Motor neuron (in vitro differentiated cells): Measurements from ENCODE around the gene OSBPL5. TPM values are rescaled to one million over a fixed set of nuclear protein-coding genes. Genes with fewer than 3 reads are reported as not detected.
"Not testable (repeated sequence)": the region's sequence is repeated elsewhere in the genome, so short reads cannot be mapped to it uniquely, and the experiment has no call there.

Experiments
- ATAC-seq, 8 experiments: fragments of 200-7000 bp; cut with Tn5 transposase; replicated peaks in 6 of 8; 2 replicates each; pipeline ENCODE4 v1.8.0; 2021; ENCODE audit warnings: mild to moderate bottlenecking in 8 of 8, moderate library complexity in 8 of 8
- H3K27ac ChIP-seq, 2 donors: fragments of 250-450 bp; sonication (Bioruptor Pico); 2 replicates each; pipeline ENCODE4 v1.9.0; 2021; ENCODE audit warnings: antibody characterized with exemption in 2 of 2, mild to moderate bottlenecking in 2 of 2, moderate library complexity in 1 of 2
- H3K4me1 ChIP-seq, 2 donors: fragments of 250-450 bp; sonication (Bioruptor Pico); replicated peaks in 1 of 2; 2 replicates each; pipeline ENCODE4 v1.6.1; 2021; ENCODE audit warnings: antibody characterized with exemption in 2 of 2, mild to moderate bottlenecking in 2 of 2, moderate library complexity in 1 of 2
- H3K4me3 ChIP-seq, 5 donors: fragments of 250-450 bp; sonication (Bioruptor Pico); 2 replicates each; pipeline ENCODE4 v1.9.0; 2021; ENCODE audit warnings: antibody characterized with exemption in 5 of 5, mild to moderate bottlenecking in 5 of 5, moderate library complexity in 4 of 5
- WGBS, 10 experiments: fragments of 450-650 bp; shearing (Covaris generic); methylation state at CpG; one replicate each; pipeline ENCODE4 v1.0.0; 2022; 5-methylcytosine and 5-hydroxymethylcytosine counted together
- in situ Hi-C, 9 experiments: fragments of 400-800 bp; cut with MboI; loops; one replicate each; pipeline ENCODE4 v1.15.0; 2021; ENCODE audit warnings: low sequenced_read_pairs in 9 of 9, low pct_unique_long_range_greater_than_20kb in 2 of 9; ENCODE audit not compliant: unreplicated experiment in 9 of 9
- total RNA-seq, 8 experiments: library from RNA; unstranded; fragments of 300-600 nt; gene quantifications; 2 replicates each; pipeline versions ENCODE4 v1.2.3 to v1.2.4, GENCODE V29; 2022

The OSBPL5 gene
- total RNA-seq, 8 experiments from 2014 or later = 12.1 to 29.8 (median 18.1) TPM

DNA sequence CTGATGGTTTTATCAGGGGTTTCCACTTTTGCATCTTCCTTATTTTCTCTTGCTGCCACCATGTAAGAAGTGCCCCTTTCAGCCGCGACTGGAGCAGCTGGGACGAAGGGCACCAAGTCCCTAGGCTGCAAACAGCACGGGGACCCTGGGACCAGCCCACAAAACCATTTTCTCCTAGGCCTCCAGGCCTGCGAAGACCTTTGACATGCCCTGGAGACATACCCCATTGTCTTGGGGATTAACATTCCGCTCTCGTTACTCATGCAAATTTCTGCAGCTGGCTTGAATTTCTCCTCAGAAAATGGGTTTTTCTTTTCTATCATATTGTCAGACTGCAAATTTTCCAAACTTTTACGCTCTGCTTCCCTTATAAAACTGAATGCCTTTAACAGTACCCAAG, 101.2 kb downstream of the OSBPL5 start:
- ATAC-seq = peak in 1 of 8 experiments; percentile 22
- H3K27ac ChIP-seq, H3K4me1 ChIP-seq, H3K4me3 ChIP-seq, in situ Hi-C loops: not testable (repeated sequence)
- 0 to 78% (median 64%) methylated on average over 1 to 5 of the region's 8 CpGs; no CpG with 5 or more reads in 4 of the 10 experiments for WGBS, 10 experiments

DNA sequence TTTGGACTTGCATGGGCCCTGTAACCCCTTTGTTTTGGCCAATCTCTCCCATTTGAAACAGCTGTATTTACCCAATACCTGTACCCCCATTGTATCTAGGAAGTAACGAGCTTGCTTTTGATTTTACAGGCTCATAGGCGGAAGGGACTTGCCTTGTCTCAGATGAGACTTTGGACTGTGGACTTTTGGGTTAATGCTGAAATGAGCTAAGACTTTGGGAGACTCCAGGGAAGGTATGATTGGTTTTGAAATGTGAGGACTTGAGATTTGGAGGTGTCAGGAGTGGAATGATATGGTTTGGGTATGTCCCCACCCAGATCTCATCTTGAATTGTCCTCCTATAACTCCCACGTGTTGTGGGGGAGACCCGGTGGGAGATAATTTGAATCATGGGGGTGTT, 101.7 kb downstream of the OSBPL5 start:
- WGBS, 10 experiments = 53 to 100% (median 92%) methylated on average over 1 to 4 of the region's 4 CpGs; no CpG with 5 or more reads in 3 of the 10 experiments

DNA sequence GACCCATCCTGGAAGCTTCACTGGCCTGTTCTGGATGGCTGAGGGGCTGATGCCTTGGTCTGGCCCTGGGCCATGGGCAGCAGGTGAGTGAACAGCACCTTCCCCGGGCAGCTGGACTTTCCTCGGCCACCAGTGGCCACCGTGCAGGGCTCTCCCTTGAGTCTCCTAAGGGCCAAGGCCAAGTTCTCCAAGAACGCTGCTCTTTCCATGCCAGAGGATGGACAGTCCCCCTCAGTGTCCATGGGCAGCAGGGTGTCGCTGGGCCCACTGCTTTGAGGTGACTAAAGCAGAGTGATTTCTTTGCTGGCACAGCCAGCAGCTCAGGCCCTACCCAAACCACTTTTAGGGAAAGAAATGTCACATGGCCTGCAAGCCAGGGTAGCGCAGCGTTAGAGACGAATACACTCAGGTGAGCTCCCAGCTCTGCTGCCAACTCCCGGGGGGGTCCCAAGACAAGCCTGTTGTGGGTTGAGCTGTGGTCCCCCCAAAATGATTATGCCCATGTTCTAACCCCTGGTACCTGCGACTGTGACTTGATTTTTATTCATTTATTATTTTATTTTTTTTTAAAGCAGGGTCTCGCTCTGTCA, 104.6 kb downstream of the OSBPL5 start:
- H3K4me1 ChIP-seq = peaks cover 5 to 12% of the 10 kb centered on the region in 2 donors
- WGBS, 10 experiments = 60 to 100% (median 82%) methylated on average over 1 to 7 of the region's 11 CpGs; no CpG with 5 or more reads in 4 of the 10 experiments
- no peak overlapping the region for H3K27ac ChIP-seq
- H3K4me3 ChIP-seq = no peak overlapping the region
- in situ Hi-C loops = no loop called here
- ATAC-seq = no peak

More for the DNA sequence above, 101.7 kb downstream of the OSBPL5 start:
- ATAC-seq, H3K4me3 ChIP-seq, H3K27ac ChIP-seq, H3K4me1 ChIP-seq, in situ Hi-C loops: not testable (repeated sequence)

DNA sequence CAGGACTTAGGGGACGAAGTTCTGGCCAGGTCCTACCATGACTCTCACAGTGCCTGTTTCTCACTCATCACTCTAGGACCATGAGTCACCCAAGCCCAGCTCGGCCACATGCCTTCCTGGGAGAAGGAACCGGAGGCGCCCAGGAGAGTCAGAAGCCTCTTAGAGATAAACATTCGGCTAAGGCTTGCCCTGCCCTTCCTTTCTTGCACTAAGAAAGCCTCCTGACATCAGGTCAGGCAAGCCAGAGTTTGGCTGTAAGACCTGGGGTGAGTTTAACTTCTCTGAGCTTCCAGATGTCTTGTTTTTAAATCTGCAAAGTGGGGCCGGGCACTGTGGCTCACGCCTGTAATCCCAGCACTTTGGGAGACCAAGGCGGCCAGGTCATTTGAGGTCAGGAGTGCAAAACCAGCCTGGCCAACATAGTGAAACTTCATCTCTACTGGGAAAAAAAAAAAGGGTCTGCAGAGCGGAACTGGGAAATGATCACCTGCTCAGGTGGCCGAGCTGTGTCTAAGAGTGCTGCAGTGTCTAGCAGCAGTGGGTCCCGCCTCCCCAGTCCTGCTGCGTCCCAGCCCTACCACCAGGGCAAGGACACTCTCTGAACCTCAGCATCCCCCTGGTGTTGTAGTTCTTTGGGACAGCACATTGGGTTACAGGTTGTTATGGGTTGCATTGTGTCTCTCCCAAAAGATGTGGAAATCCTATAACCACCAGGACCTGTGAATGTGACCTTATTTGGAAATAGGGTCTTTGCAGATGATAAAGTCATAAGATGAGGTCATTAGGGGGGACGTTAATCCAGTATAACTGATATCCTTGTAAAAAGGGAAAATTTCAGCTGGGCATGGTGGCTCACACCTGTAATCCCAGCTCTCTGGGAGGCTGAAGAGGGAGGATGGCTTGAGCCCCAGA, 106.1 kb downstream of the OSBPL5 start:
- Histone ChIP-seq H3K4me3 (no peak overlapping the region), H3K27ac (no peak overlapping the region), H3K4me1 (peaks cover 9 to 19% of the 10 kb centered on the region in 2 donors)
- WGBS, 10 experiments = 16 to 100% (median 88%) methylated on average over 1 to 11 of the region's 13 CpGs; no CpG with 5 or more reads in 2 of the 10 experiments
- in situ Hi-C loops = no loop called here
- ATAC-seq = peak in 2 of 8 experiments; percentile 3 to 27

DNA sequence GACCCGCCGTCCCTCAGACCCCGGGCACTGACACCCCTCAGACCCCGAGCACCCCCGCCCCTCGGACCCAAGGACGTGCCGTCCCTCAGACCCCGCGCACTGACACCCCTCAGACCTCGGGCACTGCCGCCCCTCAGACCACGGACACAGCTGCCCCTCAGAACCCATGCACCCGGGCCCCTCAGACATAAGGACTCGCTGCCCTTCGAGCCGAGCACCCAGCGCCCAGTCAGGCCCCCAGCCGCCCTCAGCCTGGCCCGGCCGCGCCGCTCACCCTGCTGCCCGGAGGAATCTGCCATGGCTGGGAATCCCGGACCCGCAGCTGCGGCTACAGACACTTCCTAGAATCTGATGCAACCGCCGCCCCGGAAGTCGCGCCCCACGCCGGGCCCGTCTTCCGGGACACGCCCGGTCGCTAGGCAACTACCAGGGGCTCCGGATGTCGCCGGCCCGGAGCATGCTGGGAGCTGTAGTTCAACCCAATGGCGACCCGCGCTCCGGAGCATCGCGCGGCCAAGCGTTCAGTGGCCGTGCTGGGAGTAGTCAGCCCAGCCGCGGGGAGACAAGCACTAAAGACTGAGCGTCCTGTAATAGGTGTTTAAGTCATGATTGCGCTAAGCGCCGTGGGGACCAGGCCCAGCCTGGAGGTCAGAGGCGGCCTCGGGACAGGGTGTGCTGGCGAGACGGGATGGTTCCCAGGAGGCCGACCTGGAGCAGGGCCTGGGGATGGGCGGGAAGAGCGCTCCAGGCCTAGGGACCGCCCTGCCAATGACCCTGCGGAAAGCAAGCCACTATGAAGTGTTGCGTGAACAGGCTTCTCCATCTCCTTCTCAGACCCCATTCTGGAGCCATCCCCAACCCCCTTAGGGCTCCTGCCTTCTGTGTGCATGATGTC, 107.8 kb downstream of the OSBPL5 start, which contains the start of gene CARS1:
TSS of gene CARS1 (minus strand) at position 355 of the 895 bp plus-strand sequence. CDS start at position 299, 56 bp downstream.
- Histone ChIP-seq H3K4me3 (peak within 1 kb of the TSS; percentile 80 to 97 (median 95)), H3K4me1 (peaks cover 9 to 27% of the 10 kb centered on the region in 2 donors), H3K27ac (peak within 1 kb of the TSS; percentile 93 to 96)
- ATAC-seq = peak; percentile 90 to 98 (median 97)
- in situ Hi-C loops = no loop called here
- 0 to 40% (median 0%) methylated on average over 1 to 14 of the region's 68 CpGs; no CpG with 5 or more reads in 5 of the 10 experiments for WGBS, 10 experiments

DNA sequence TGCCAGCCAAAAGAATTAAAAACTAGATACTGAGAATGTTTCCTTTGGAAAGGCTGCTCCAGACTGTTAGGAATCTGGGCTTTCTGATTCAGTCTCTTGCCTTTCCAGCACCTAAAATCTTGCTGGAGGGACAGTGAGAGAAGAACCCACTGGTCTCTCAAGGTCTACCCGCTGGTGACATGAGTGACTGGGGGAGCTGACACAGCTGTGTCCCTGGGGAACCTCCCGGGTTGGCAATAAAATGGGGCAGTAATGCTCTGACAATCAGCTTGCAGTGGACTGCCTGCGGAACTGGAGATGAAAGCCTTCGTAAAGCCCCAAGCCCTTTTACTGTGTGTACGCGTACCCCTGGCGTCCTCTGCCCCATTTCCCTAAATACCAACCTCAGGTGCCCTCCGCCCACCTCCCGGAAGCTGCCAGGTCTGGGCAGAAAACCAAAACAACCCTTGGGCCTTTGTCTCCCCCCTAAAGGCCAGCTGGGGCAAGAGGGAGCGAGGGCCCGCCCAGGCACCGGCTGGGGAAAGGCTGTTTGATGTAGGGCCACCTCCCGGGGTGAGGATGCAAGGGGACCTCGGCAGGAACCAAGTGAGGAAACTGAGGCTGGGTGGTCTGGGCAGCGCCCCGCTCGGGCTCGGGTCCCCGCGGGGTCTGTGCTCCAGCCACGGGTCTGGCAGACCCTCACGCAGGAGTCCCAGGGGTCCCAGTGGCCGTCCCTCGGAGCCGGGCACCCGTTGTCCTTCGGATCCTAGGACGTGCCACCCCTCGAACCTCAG, 108.6 kb downstream of the OSBPL5 start:
- H3K4me1 ChIP-seq = peaks cover 15 to 35% of the 10 kb centered on the region in 2 donors
- in situ Hi-C loops = no loop called here
- H3K27ac ChIP-seq = peak overlapping the region; percentile 93 to 96
- whole genome bisulfite sequencing, 10 experiments = 0 to 33% (median 8%) methylated on average over 1 to 10 of the region's 29 CpGs; no CpG with 5 or more reads in 5 of the 10 experiments
- ATAC-seq = peak in 3 of 8 experiments; percentile 2 to 5 (median 2)
- peak overlapping the region; percentile 80 to 97 (median 95) for H3K4me3 ChIP-seq

DNA sequence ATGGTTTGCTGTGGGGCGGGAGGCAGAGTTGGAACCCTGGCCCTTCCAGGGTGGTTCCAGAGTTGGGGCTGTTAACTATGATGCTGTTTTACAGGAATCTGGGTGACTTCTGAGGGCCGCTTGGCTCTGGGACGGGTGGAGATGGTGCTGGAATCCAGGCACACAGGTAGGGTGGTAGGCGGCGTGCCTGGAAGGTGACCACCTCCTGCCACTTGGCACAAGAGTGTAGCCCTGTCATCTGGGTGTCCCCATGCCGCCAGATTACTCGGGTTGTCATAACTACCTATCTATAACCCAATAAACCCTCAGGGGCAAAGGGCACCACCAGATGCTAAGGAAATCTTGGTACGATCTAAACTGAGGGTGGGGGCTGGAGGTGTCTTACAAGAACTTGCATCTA, 109.2 kb downstream of the OSBPL5 start:
- no peak for ATAC-seq
- WGBS, 10 experiments = 57 to 77% (median 77%) methylated on average over 1 to 4 of the region's 8 CpGs; no CpG with 5 or more reads in 6 of the 10 experiments
- H3K4me3 ChIP-seq = peak overlapping the region; percentile 80 to 97 (median 95)
- peak overlapping the region in 1 of 2 donors; percentile 96 for H3K27ac ChIP-seq
- in situ Hi-C loops = no loop called here
- peaks cover 21 to 41% of the 10 kb centered on the region in 2 donors for H3K4me1 ChIP-seq

DNA sequence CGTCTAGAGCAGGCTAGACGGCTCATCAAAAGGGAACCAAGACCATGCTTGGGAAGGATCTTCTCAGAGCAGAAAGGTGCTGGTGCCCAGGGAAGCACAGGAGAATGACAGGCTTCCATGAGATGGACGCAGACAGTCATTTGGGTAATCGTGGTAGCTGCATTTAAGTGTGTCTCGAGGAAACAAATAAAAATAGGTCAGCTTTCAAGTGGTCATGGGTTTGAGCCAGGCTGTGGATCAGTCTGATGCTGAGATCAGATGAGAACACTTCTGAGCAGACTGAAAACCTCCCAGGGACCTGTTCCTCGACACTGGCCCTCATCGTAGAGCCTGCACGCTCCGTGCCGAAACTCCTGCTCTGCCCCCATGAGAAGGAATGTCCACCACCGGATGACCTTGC, 112.5 kb downstream of the OSBPL5 start:
- Histone ChIP-seq H3K4me3 (no peak overlapping the region), H3K4me1 (peaks cover 22 to 44% of the 10 kb centered on the region in 2 donors), H3K27ac (no peak overlapping the region)
- ATAC-seq = no peak
- in situ Hi-C loops = no loop called here
- WGBS, 10 experiments = 38 to 100% (median 82%) methylated on average over 1 to 10 of the region's 11 CpGs; no CpG with 5 or more reads in 2 of the 10 experiments

DNA sequence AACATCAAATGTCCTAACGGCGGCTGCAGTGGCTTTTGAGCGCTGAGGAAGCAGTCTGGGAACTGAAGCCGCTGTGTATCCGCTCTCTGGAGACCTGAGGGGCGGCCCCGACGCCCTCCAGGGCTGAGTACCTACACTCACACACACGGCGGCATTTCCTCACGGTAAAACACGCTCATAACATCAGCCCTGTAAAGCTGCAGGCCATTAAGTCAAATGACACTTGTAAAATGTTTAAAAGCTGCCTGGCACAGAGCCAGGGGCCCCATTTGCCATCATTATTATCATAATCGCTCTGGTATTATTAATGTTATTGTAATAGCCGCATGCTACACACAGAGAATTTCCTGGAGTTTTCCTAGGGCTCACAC, 113.0 kb downstream of the OSBPL5 start:
- no peak overlapping the region for H3K4me3 ChIP-seq
- H3K27ac ChIP-seq = peak overlapping the region in 1 of 2 donors; percentile 10
- WGBS, 10 experiments = 41 to 88% (median 68%) methylated on average over 1 to 13 of the region's 14 CpGs; no CpG with 5 or more reads in 2 of the 10 experiments
- peaks cover 22 to 44% of the 10 kb centered on the region in 2 donors for H3K4me1 ChIP-seq
- in situ Hi-C loops = no loop called here
- peak in 4 of 8 experiments; percentile 31 to 68 (median 46) for ATAC-seq

DNA sequence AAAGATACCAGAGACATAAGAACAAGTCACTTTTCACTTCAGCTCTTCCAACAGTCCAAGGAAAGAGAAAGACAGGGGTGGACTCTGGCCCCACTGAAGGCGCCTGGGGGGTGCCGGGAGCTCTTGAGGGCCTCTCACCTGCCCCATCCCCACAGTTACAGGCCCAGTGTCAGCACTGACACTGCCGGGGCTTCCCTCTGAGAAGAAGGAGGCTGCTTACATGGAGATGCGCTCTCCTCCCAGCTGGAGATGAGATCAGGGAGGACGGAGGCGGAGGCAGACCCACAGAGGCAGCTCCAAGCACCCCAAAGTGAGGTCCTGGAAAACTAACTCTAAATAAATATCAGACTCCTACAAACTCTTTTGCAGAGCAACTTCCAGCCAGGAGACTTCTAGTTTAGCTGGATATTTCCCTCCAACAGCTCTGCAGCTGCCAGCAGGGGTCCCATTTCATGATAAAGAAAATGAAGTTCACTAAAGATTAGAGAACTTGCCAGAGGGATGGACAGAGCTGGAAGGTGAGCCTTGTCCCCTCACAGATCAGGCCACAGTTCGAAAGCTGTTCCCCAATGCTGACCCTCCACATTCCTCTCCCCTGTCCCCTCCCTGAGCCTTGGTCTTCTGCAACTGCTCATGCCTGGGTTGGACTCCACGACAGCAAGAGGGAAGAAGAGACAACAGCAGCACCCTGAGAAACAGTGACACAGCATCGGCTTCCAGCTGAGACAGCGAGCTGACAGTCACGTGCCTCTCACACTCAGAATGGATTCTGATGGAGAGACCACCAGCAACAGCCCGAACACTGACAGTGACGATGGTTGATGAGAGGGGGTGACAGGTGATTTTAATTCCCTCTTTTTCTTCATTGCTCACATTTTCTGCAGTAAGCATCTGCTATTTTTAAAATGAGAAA, 113.7 kb downstream of the OSBPL5 start:
- H3K27ac ChIP-seq = peak overlapping the region in 1 of 2 donors; percentile 10
- ATAC-seq = peak in 4 of 8 experiments; percentile 26 to 38 (median 29)
- WGBS, 10 experiments = 55 to 100% (median 75%) methylated on average over 1 to 5 of the region's 13 CpGs; no CpG with 5 or more reads in 3 of the 10 experiments
- peaks cover 22 to 44% of the 10 kb centered on the region in 2 donors for H3K4me1 ChIP-seq
- H3K4me3 ChIP-seq = no peak overlapping the region
- in situ Hi-C loops = no loop called here
